HepG2 (cell line): ENCODE data around the gene RIOK3. TPM values are rescaled to one million over a fixed set of nuclear protein-coding genes. Genes with fewer than 3 reads are reported as not detected.

ENCODE experiments used
- ATAC-seq: fragments of 200-7000 bp; cut with Tn5 transposase; 3 replicates; pipeline ENCODE4 v1.9.1; 2020; ENCODE audit warnings: mild to moderate bottlenecking, moderate library complexity
- BruUV-seq: library from RNA; stranded (reverse); fragments of 400-500 nt; replicated peaks from 2 replicates; lab custom pipeline; 2021; lab: Mats Ljungman, UMichigan
- CTCF ChIA-PET: fragments of 300-600 bp; formaldehyde crosslinking; extraction: SDS; loops from one replicate; lab custom pipeline; 2021; ENCODE audit warnings: low total read pairs, inconsistent platforms, low intra/inter-chr PET ratio; lab: Yijun Ruan, JAX
- POLR2A ChIA-PET: fragments of 350-600 bp; sonication (Branson Sonifier 250); formaldehyde crosslinking; loops from one replicate; lab custom pipeline; 2020; ENCODE audit warnings: antibody characterized with exemption, inconsistent platforms; lab: Yijun Ruan, JAX
- DNase-seq: peaks from one replicate; pipeline ENCODE4 v3.0.0-alpha.2; 2015; ENCODE audit warnings: low spot score
- FAIRE-seq: peaks from 3 replicates; lab custom pipeline; 2011; peaks lifted over from hg19 to GRCh38; lab: Jason Lieb, UNC
- H2AFZ ChIP-seq: one replicate; pipeline ENCODE4 v1.6.1; 2011; ENCODE audit warnings: low read length, inconsistent platforms
- H3K27ac ChIP-seq: fragments of 300-600 bp; 3 replicates; pipeline ENCODE4 v1.8.0; 2011; ENCODE audit warnings: mixed run types, mild to moderate bottlenecking, mixed read lengths, low read length, inconsistent platforms; ENCODE audit not compliant: insufficient read depth; ENCODE audit errors: extremely low read length
- H3K27me3 ChIP-seq, 2 experiments: fragments of 200-600 bp in 1 of 2; 2 replicates in 1 of 2; 3 replicates in 1 of 2; pipeline versions ENCODE4 v1.6.0 to v1.8.0; 2011; ENCODE audit warnings: low read length in 2 of 2, mild to moderate bottlenecking in 2 of 2, moderate library complexity in 2 of 2, inconsistent platforms in 1 of 2; ENCODE audit not compliant: insufficient read depth in 2 of 2, control insufficient read depth in 1 of 2
- H3K36me3 ChIP-seq, 2 experiments: fragments of 200-600 bp in 1 of 2; replicated peaks in 1 of 2; 2 replicates in 1 of 2; 3 replicates in 1 of 2; pipeline versions ENCODE4 v1.5.1 to v1.8.0; 2011; ENCODE audit warnings: low read length in 2 of 2, inconsistent platforms in 1 of 2; ENCODE audit not compliant: insufficient read depth in 2 of 2, control insufficient read depth in 1 of 2
- H3K4me1 ChIP-seq: 2 replicates; pipeline ENCODE4 v1.5.1; 2012; ENCODE audit warnings: low read length, inconsistent platforms; ENCODE audit not compliant: insufficient read depth
- H3K4me2 ChIP-seq: 2 replicates; pipeline ENCODE4 v1.6.0; 2011; ENCODE audit warnings: low read depth, low read length, inconsistent platforms
- H3K4me3 ChIP-seq, 3 experiments: fragments of 200-600 bp in 1 of 3; sonication (generic), shearing (Covaris generic) in 1 of 3; replicated peaks in 1 of 3; 2 replicates each; pipeline ENCODE4 v1.5.1; 2011 to 2016; ENCODE audit warnings: low read length in 3 of 3, inconsistent platforms in 2 of 3, low read depth in 2 of 3, mild to moderate bottlenecking in 2 of 3, control low read depth in 1 of 3, mixed read lengths in 1 of 3; ENCODE audit not compliant: insufficient read depth in 1 of 3
- H3K79me2 ChIP-seq: one replicate; pipeline ENCODE4 v1.6.1; 2011; ENCODE audit warnings: low read length, inconsistent platforms; ENCODE audit not compliant: insufficient read depth
- H3K9ac ChIP-seq: 2 replicates; pipeline ENCODE4 v1.6.0; 2011; ENCODE audit warnings: mild to moderate bottlenecking, low read depth, low read length, inconsistent platforms; ENCODE audit not compliant: insufficient read depth
- H3K9me3 ChIP-seq: 2 replicates; pipeline ENCODE4 v1.5.1; 2012; ENCODE audit warnings: mild to moderate bottlenecking, low read length
- H4K20me1 ChIP-seq: 2 replicates; pipeline ENCODE4 v1.6.0; 2011; ENCODE audit warnings: inconsistent platforms, mild to moderate bottlenecking, low read length, moderate library complexity; ENCODE audit not compliant: insufficient read depth
- ATF7 ChIP-seq, 2 experiments: fragments of 450-650 bp in 1 of 2; sonication (generic) in 1 of 2; formaldehyde crosslinking in 1 of 2; IDR thresholded peaks; 2 replicates each; pipeline versions ENCODE4 v1.4.0 to v1.6.1; 2016 to 2020; ENCODE audit warnings: antibody characterized with exemption in 1 of 2, mild to moderate bottlenecking in 1 of 2, missing genetic modification reagents in 1 of 2
- CREB1 ChIP-seq, 2 experiments: fragments of 450-650 bp in 1 of 2; IDR thresholded peaks; 2 replicates each; pipeline ENCODE4 v1.6.1; 2016 to 2017; ENCODE audit warnings: control low read depth in 1 of 2, mild to moderate bottlenecking in 1 of 2, missing compliant biosample characterization in 1 of 2, missing genetic modification characterization in 1 of 2
- PAXIP1 ChIP-seq: sonication (generic); formaldehyde crosslinking; conservative IDR thresholded peaks from 2 replicates; pipeline ENCODE4 v1.4.0; 2020; ENCODE audit warnings: mild to moderate bottlenecking, missing genetic modification reagents, moderate library complexity
- WGBS: methylation state at CpG from one replicate; pipeline ENCODE4 v1.1.6; 2017; ENCODE audit warnings: low lambda C conversion rate; 5-methylcytosine and 5-hydroxymethylcytosine counted together
- in situ Hi-C: cut with HindIII; loops from 2 replicates; pipeline ENCODE4 v1.10.0; 2017; ENCODE audit warnings: low pct_unique_long_range_greater_than_20kb; ENCODE audit not compliant: extremely low pct_ligation_motif_present
- intact Hi-C: fragments of 100-400 bp; cut with micrococcal nuclease; formaldehyde crosslinking; loops from one replicate; pipeline ENCODE4 v1.10.0; 2022; ENCODE audit not compliant: unreplicated experiment
- polyA plus RNA-seq, 8 experiments: library from polyadenylated mRNA; depleted of rRNA in 3 of 8; stranded (reverse) in 7 of 8; unstranded in 1 of 8; fragments of >200 nt; fragmentation: Illumina TruSeq in 4 of 8; extraction: Trizol in 4 of 8; gene quantifications; 2 replicates each; pipeline versions ENCODE4 v1.2.1 to v1.2.3, GENCODE V29; 2011 to 2016; ENCODE audit warnings: low read depth in 4 of 8, missing spikeins in 1 of 8, mixed read lengths in 1 of 8; ENCODE audit not compliant: insufficient read depth in 1 of 8
- total RNA-seq, 5 experiments: library from RNA; depleted of rRNA; stranded (reverse); fragments of >200 nt; fragmentation: Illumina TruSeq; extraction: Trizol; gene quantifications; 2 replicates each; pipeline ENCODE4 v1.2.3, GENCODE V29; 2016; ENCODE audit warnings: low read depth in 1 of 5

Gene RIOK3
- total and polyA plus RNA-seq, 2 of the 13 experiments (the other 11 are each of a cell fraction or from before 2014, with no cell fraction given) = 26.7 to 36.0 TPM

GRCh38 chr18:23456835-23457234 lies 3.7 kb downstream of the RIOK3 start:
- H3K9me3 ChIP-seq = no peaks in the 10 kb centered on the region
- DNase-seq (no peak), FAIRE-seq (no peak), ATAC-seq (no peak)
- intact Hi-C loops = no loop called here
- no peaks in the 10 kb centered on the region; a peak in 1 of 5 replicates for H3K36me3 ChIP-seq
- H3K27me3 ChIP-seq = no peaks in the 10 kb centered on the region; a peak in 1 of 5 replicates
- H3K79me2 ChIP-seq = peaks cover 79% of the 10 kb centered on the region
- H4K20me1 ChIP-seq = peaks cover 50% of the 10 kb centered on the region
- no peak overlapping the region; the same call in 1 of the 2 replicates for H3K4me2 ChIP-seq
- ChIA-PET CTCF (no interaction called here), POLR2A (no interaction called here)
- no peak overlapping the region for H2AFZ ChIP-seq
- peak; percentile 61 for TF ChIP-seq CREB1 (IDR thresholded peaks at IDR 0.05)
- TF ChIP-seq CREB1 (CRISPR knock-in tag; IDR thresholded peaks at IDR 0.05) = no peak
- TF ChIP-seq PAXIP1 (CRISPR knock-in tag) = no peak
- peak; percentile 93 for TF ChIP-seq ATF7 (IDR thresholded peaks at IDR 0.05)
- TF ChIP-seq ATF7 (CRISPR knock-in tag; IDR thresholded peaks at IDR 0.05) = no peak
- no peak overlapping the region for H3K9ac ChIP-seq
- no peak overlapping the region for H3K4me3 ChIP-seq
- H3K27ac ChIP-seq = no peak overlapping the region
- peaks cover 75% of the 10 kb centered on the region for H3K4me1 ChIP-seq
- in situ Hi-C loops = no loop called here
- 95% methylated on average over 2 of the region's 2 CpGs for WGBS
- BruUV-seq = no TSS peak
